K562 (cell line): ENCODE results near the gene DMAC2. TPM values are rescaled to one million over a fixed set of nuclear protein-coding genes. Genes with fewer than 3 reads are reported as not detected.

Source experiments
- E2F1 ChIP-seq: sonication (generic); formaldehyde crosslinking; IDR thresholded peaks from 2 replicates; pipeline ENCODE4 v1.8.1; 2023; ENCODE audit warnings: mild to moderate bottlenecking, missing genetic modification reagents, moderate library complexity
- E2F6 ChIP-seq, 2 experiments: IDR thresholded peaks; 2 replicates each; pipeline ENCODE4 v1.6.1; 2011; ENCODE audit warnings: borderline replicate concordance in 1 of 2, control low read depth in 1 of 2, low read depth in 1 of 2, low read length in 1 of 2, mild to moderate bottlenecking in 1 of 2, mixed read lengths in 1 of 2, moderate library complexity in 1 of 2; ENCODE audit not compliant: insufficient read depth in 1 of 2, insufficient read length in 1 of 2, poor library complexity in 1 of 2, severe bottlenecking in 1 of 2; ENCODE audit errors: extremely low read depth in 1 of 2
- ETV1 ChIP-seq: fragments of 450-650 bp; conservative IDR thresholded peaks from 2 replicates; pipeline ENCODE4 v1.6.1; 2016; ENCODE audit warnings: missing genetic modification characterization, control low read depth, low read depth, missing compliant biosample characterization
- FOXM1 ChIP-seq, 2 experiments: fragments of 450-650 bp in 1 of 2; sonication (generic) in 1 of 2; formaldehyde crosslinking in 1 of 2; IDR thresholded peaks; 2 replicates each; pipeline versions ENCODE4 v1.6.1 to v1.9.0; 2017 to 2022; ENCODE audit warnings: low read depth in 2 of 2, mild to moderate bottlenecking in 2 of 2, missing genetic modification reagents in 1 of 2, moderate library complexity in 1 of 2
- GTF3C2 ChIP-seq: IDR thresholded peaks from 3 replicates; pipeline ENCODE4 v1.6.1; 2011; ENCODE audit warnings: borderline replicate concordance, mild to moderate bottlenecking, moderate library complexity; ENCODE audit not compliant: insufficient read length; ENCODE audit errors: extremely low read depth
- HIVEP1 ChIP-seq: fragments of 250-450 bp; sonication (Bioruptor Pico); IDR thresholded peaks from 2 replicates; pipeline ENCODE4 v1.4.0; 2020; ENCODE audit warnings: mild to moderate bottlenecking
- NEUROD1 ChIP-seq: fragments of 150-350 bp; IDR thresholded peaks from 2 replicates; pipeline ENCODE4 v1.6.1; 2014; ENCODE audit warnings: borderline replicate concordance, low read length, low read depth; ENCODE audit not compliant: partially characterized antibody
- NR2C2 ChIP-seq, 2 experiments: fragments of 200-800 bp in 1 of 2; sonication (Bioruptor generic) in 1 of 2; sonication (generic) in 1 of 2; formaldehyde crosslinking in 1 of 2; IDR thresholded peaks; 2 replicates each; pipeline versions ENCODE4 v1.6.1 to v1.8.0; 2016 to 2022; ENCODE audit warnings: mild to moderate bottlenecking in 1 of 2, missing compliant biosample characterization in 1 of 2, missing genetic modification characterization in 1 of 2, missing genetic modification reagents in 1 of 2
- REST ChIP-seq, 2 experiments: fragments of 450-650 bp; formaldehyde crosslinking in 1 of 2; IDR thresholded peaks; 2 replicates each; pipeline versions ENCODE4 v1.4.0 to v1.6.1; 2014 to 2020; ENCODE audit warnings: mild to moderate bottlenecking in 2 of 2, borderline replicate concordance in 1 of 2, low read depth in 1 of 2
- polyA plus RNA-seq, 8 experiments: library from polyadenylated mRNA; depleted of rRNA in 4 of 8; stranded (reverse) in 5 of 8; unstranded in 3 of 8; fragments of >200 nt; fragmentation: Nextera tagmentation in 2 of 8; fragmentation: Illumina TruSeq in 1 of 8; extraction: Ambion mirVana in 2 of 8; extraction: Trizol in 1 of 8; gene quantifications; 2 replicates each; pipeline versions ENCODE4 v1.2.1 to v1.2.3, GENCODE V29; 2011 to 2014; ENCODE audit warnings: inconsistent platforms in 1 of 8, missing spikeins in 1 of 8
- total RNA-seq, 7 experiments: library from RNA; depleted of rRNA in 6 of 7; stranded (reverse); fragments of >200 nt in 6 of 7; fragmentation: Illumina TruSeq in 2 of 7; extraction: Trizol in 2 of 7; gene quantifications; 2 replicates each; pipeline versions ENCODE4 v1.2.1 to v1.2.3, GENCODE V29; 2011 to 2021; ENCODE audit warnings: low replicate concordance in 1 of 7

DMAC2 gene
- total and polyA plus RNA-seq, 9 of the 15 experiments (the other 6 are each of a cell fraction or from before 2014, with no cell fraction given): 12.9 to 61.2 (median 43.1) TPM

GRCh38 chr19:41439441-41440222, at the start of gene DMAC2 (continued):
- peak; percentile 79 for TF ChIP-seq GTF3C2
- TF ChIP-seq E2F6 (IDR thresholded peaks at IDR 0.05; ENCODE audit: borderline replicate concordance in 1 of 2, extremely low read depth in 1 of 2, insufficient read depth in 1 of 2, insufficient read length in 1 of 2, low read depth in 1 of 2, low read length in 1 of 2, poor library complexity in 1 of 2, severe bottlenecking in 1 of 2): peak in 1 of 2 experiments; percentile 44
- TF ChIP-seq E2F1 (CRISPR knock-in tag): peak; percentile 65; the same call in 1 of the 2 replicates
- TF ChIP-seq NR2C2 (CRISPR knock-in tag; IDR thresholded peaks at IDR 0.05): no peak
- peak; percentile 75; the same call in 1 of the 2 replicates for TF ChIP-seq NR2C2 (tag; IDR thresholded peaks at IDR 0.05)
- TF ChIP-seq ETV1 (tag): peak; percentile 86
- peak; percentile 49 for TF ChIP-seq NEUROD1
- TF ChIP-seq REST (IDR thresholded peaks at IDR 0.05; ENCODE audit: borderline replicate concordance): peak; percentile 64; the same call in 1 of the 2 replicates
- no peak for TF ChIP-seq REST (CRISPR knock-in tag; IDR thresholded peaks at IDR 0.05; ENCODE audit: low read depth)
- TF ChIP-seq HIVEP1 (CRISPR knock-in tag): no peak
- peak; percentile 67; the same call in 1 of the 2 replicates for TF ChIP-seq FOXM1 (IDR thresholded peaks at IDR 0.05; ENCODE audit: low read depth)
- TF ChIP-seq FOXM1 (CRISPR knock-in tag; IDR thresholded peaks at IDR 0.05; ENCODE audit: low read depth): no peak
